ENCODE data around the gene KANSL2. TPM values are rescaled to one million over a fixed set of nuclear protein-coding genes. Genes with fewer than 3 reads are reported as not detected.
"Not testable (repeated sequence)": the region's sequence is repeated elsewhere in the genome, so short reads cannot be mapped to it uniquely, and the experiment has no call there.

The KANSL2 gene
- 10 to 100 TPM; 18.4 to 25.9 TPM for total RNA-seq
- long read RNA-seq, partial matches to known transcripts, result 4 of 47 reads
- long read RNA-seq, other reads (novel, unspliced or antisense), result 42 of 47 reads

- peak; percentile 98 to 99 for ATAC-seq
- DNase-seq, result peak; percentile 99
- intact Hi-C loops (cut with DNase I), result no loop called here
These were observed at the start of gene KANSL2 for GRCh38 chr12:48681710-48682532. KANSL2 (minus strand) TSS chr12:48682238; CDS start chr12:48681632, 606 bp downstream.

- intact Hi-C loops (cut with DNase I), result no loop called here
- DNase-seq, result no peak
- no peak for ATAC-seq
These were observed 46.8 kb upstream of the KANSL2 start for GRCh38 chr12:48728807-48729206.

- intact Hi-C loops (cut with DNase I); DNase-seq: not testable (repeated sequence)
These were observed 38.7 kb upstream of the KANSL2 start for GRCh38 chr12:48720737-48721136.

GRCh38 chr12:48720171-48720570 lies 38.1 kb upstream of the KANSL2 start:
- intact Hi-C loops (cut with DNase I); DNase-seq; ATAC-seq: not testable (repeated sequence)

More at GRCh38 chr12:48720737-48721136, 38.7 kb upstream of the KANSL2 start:
- ATAC-seq, result not testable (repeated sequence)

- intact Hi-C loops (cut with DNase I); ATAC-seq; DNase-seq: not testable (repeated sequence)
These were observed 37.0 kb upstream of the KANSL2 start for GRCh38 chr12:48719002-48719401.

- no peak for ATAC-seq
- intact Hi-C loops (cut with DNase I), result no loop called here
- no peak for DNase-seq
These were observed 35.2 kb upstream of the KANSL2 start for GRCh38 chr12:48717252-48717695.

GRCh38 chr12:48716493-48717251 lies 34.6 kb upstream of the KANSL2 start, which contains the start of gene CCNT1:
CCNT1 (minus strand) TSS chr12:48716707; CDS start chr12:48716675, 32 bp downstream.
- DNase-seq, result peak; percentile 99
- intact Hi-C loops (cut with DNase I), result no loop called here
- ATAC-seq, result peak; percentile 97 to 99

GRCh38 chr12:48716168-48716492 lies 34.1 kb upstream of the KANSL2 start:
- intact Hi-C loops (cut with DNase I), result no loop called here
- ATAC-seq (no peak), DNase-seq (no peak)

GRCh38 chr12:48712209-48712608 lies 30.2 kb upstream of the KANSL2 start:
- intact Hi-C loops (cut with DNase I), result no loop called here
- DNase-seq (no peak), ATAC-seq (no peak)

- intact Hi-C loops (cut with DNase I); DNase-seq; ATAC-seq: not testable (repeated sequence)
These were observed 16.8 kb upstream of the KANSL2 start for GRCh38 chr12:48698822-48699221.

- intact Hi-C loops (cut with DNase I), result no loop called here
- ATAC-seq (no peak), DNase-seq (no peak)
These were observed 14.6 kb upstream of the KANSL2 start for GRCh38 chr12:48696626-48697025.

GRCh38 chr12:48695859-48696258 lies 13.8 kb upstream of the KANSL2 start:
- ATAC-seq (no peak), DNase-seq (no peak)
- intact Hi-C loops (cut with DNase I), result no loop called here

GRCh38 chr12:48694038-48694437 lies 12.0 kb upstream of the KANSL2 start:
- no peak for DNase-seq
- ATAC-seq, result no peak
- intact Hi-C loops (cut with DNase I), result no loop called here

- DNase-seq (no peak), ATAC-seq (no peak)
- intact Hi-C loops (cut with DNase I), result no loop called here
These were observed 11.5 kb upstream of the KANSL2 start for GRCh38 chr12:48693572-48693971.

- ATAC-seq, result peak in 1 of 2 donors; percentile 16
- no peak for DNase-seq
- intact Hi-C loops (cut with DNase I), result no loop called here
These were observed 9.9 kb upstream of the KANSL2 start for GRCh38 chr12:48691826-48692487.

- intact Hi-C loops (cut with DNase I), result no loop called here
- ATAC-seq, result peak in 1 of 2 donors; percentile 30
- no peak for DNase-seq
These were observed 9.0 kb upstream of the KANSL2 start for GRCh38 chr12:48690990-48691389.

GRCh38 chr12:48690436-48690835 lies 8.4 kb upstream of the KANSL2 start:
- DNase-seq (no peak), ATAC-seq (peak in 1 of 2 donors; percentile 21)
- intact Hi-C loops (cut with DNase I), result no loop called here

GRCh38 chr12:48688836-48689235 lies 6.8 kb upstream of the KANSL2 start:
- DNase-seq, result no peak
- intact Hi-C loops (cut with DNase I), result no loop called here

GRCh38 chr12:48687592-48687991 lies 5.6 kb upstream of the KANSL2 start:
- ATAC-seq, result no peak
- DNase-seq, result no peak
- intact Hi-C loops (cut with DNase I), result no loop called here

More at GRCh38 chr12:48688836-48689235, 6.8 kb upstream of the KANSL2 start:
- no peak for ATAC-seq
